HG03196 (cell line): ENCODE measurements around the gene NAP1L4.

Source experiments
- ATAC-seq: cut with Tn5 transposase; IDR thresholded peaks from one replicate; pipeline ENCODE4 v1.9.1; 2021; ENCODE audit not compliant: unreplicated experiment

The NAP1L4 gene

GRCh38 chr11:2995893-2996554 lies 3.9 kb upstream of the NAP1L4 start:
- ATAC-seq: no peak

DNA sequence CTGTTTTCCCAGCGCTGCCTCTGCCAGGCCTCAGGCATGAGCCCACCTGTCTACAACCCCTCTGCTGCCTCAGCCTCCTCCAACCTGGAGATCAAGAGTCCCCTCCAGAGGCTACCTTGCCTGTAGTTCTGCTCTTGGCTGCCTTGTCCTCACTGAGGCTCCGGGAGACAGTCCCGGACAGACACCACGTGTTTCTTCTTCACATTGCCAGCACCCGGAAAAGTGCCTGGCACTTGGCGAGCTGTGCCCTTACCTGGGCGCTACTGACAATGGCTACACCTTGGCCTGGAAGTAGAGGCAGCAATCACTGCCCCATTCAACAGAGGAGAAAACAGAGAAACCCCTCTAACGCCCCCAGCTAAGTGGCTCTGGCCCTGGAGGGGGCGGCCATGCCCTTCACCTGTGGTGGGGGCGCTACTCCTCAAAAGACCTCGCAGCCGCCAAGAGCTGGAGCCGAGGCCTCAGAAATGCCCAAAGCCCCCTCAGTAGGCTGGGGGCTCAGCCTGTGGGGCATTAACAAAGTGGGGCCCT lies 3.0 kb upstream of the NAP1L4 start:
- no peak for ATAC-seq

DNA sequence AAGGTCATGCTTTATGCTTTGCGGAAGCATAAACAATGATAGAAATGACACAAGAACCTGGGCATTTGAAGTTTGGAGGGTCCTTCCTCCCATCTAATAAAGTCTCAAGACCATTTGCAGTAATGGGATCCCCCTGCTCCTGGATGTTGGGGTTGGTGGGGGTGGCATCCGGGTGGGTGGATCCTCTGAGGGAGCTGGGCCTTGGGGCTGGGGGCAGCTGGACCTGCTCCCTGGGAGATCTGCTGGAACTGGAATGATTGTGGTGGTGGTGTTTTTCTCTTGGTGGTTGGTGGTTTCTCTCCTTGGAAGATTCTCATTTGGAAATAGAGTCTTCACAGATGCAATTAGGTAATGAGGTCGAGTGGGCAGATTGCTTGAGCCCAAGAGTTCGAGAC lies 2.2 kb upstream of the NAP1L4 start:
- ATAC-seq: no peak

- no peak for ATAC-seq
Observed at GRCh38 chr11:2992997-2993325, 832 bp upstream of the NAP1L4 start.

DNA sequence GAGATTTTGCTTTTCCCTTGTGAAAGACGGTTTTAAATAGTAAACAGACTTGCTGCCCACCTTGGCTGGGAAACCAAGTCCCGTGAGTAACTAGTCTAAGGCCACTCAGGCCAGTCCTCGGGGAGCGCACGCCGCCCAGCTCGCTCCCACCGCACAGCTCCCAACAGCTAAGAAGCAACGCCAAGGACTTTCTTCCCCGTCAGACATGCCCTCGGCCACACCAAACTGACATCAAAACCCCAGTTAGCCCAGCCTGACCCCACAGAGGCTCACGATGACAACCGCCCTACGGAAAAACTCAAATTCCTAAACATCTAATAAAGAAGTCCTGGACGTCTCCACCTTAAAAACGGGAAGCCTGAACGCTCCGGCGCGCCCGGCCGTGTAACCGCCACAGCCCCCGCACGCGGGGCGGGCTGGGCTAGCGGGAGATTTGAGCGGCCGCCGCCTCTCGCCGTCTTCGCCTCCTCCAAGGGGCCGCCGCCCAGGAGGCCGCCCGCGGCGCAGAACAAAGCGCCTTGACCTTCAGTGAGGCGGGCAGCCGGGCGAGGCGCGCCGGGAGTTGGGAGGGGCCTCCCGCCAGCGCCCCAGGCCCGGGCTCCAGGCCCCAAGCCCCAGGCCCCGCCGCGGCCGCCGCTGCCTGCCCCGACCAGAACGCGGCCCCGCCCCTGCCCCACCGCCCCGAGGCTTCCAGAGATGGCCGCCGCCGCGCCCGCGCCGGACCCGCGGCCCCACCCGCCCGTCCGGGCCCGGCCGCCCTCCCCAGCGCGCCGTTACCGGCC lies 486 bp downstream of the NAP1L4 start:
- ATAC-seq: peak; percentile 33

DNA sequence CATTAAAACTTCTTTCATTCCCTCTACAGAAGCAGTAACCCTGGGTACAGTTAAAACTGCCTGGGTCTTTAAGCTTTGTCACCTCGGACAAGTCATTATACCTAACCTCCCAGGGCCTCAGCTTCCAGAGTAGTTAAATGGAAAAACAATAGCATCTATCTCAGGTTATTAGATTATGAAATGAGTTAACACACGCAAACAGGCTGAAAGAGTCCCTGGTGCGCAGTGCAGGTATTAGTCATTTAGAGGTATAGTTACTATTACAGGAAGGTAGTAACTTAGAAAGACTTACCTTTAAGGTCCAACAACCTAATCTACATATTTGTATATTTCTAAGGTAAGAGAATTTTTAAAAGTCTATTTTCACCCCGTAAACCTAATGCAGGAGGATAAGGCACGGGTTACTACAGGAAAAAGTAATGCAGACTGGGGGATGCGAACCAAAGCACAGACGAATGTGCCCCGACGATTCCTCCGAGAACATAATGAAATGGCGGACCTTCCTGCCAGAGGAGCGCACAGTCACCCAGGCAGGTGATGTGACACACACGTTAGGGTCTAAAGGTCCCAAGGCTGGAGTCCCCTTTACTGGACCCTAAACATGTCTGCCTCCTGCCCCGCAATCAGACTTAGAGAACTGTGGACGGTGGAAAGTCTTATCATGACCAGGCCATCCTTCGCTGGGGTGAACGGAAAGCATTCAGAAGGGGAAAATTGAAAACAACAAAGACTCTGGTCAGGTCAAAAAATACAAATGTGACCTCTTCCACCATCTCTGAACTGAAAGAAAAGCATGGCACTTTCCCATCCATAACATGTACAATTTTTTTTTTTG lies 1.3 kb downstream of the NAP1L4 start:
- no peak for ATAC-seq

- no peak for ATAC-seq
Observed at GRCh38 chr11:2989551-2989950, 2.6 kb downstream of the NAP1L4 start.

- no peak for ATAC-seq
Observed at GRCh38 chr11:2989006-2989405, 3.1 kb downstream of the NAP1L4 start.

- ATAC-seq: no peak
Observed at GRCh38 chr11:2987881-2988861, 4.0 kb downstream of the NAP1L4 start.

GRCh38 chr11:2983908-2984307 lies 8.2 kb downstream of the NAP1L4 start:
- no peak for ATAC-seq

DNA sequence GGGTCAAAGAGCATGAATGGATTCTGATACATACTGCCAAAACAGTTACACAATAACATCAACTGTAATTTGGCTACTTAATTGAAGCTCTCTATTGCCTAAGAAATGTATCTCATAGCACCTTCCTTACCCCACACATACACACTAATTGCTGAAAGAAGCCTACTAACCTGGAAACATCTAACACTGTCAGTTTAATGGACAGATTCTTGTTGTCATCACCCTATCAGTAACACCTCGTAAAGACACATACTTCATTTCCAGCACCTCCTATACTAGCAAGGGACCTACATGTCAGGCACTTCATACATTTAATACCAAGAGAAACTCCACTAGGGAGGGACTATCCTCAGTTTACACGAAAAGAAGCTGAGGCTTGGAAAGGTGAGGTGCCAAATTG lies 9.9 kb downstream of the NAP1L4 start:
- no peak for ATAC-seq

- ATAC-seq: no peak
Observed at GRCh38 chr11:2981130-2981529, 11.0 kb downstream of the NAP1L4 start.

- no peak for ATAC-seq
Observed at GRCh38 chr11:2980168-2980840, 11.8 kb downstream of the NAP1L4 start.

GRCh38 chr11:2977113-2977512 lies 15.0 kb downstream of the NAP1L4 start:
- no peak for ATAC-seq

- ATAC-seq: no peak
Observed at GRCh38 chr11:2976294-2977063, 15.7 kb downstream of the NAP1L4 start.

GRCh38 chr11:2975594-2975993 lies 16.5 kb downstream of the NAP1L4 start:
- ATAC-seq: no peak

GRCh38 chr11:2974272-2974671 lies 17.9 kb downstream of the NAP1L4 start:
- no peak for ATAC-seq

DNA sequence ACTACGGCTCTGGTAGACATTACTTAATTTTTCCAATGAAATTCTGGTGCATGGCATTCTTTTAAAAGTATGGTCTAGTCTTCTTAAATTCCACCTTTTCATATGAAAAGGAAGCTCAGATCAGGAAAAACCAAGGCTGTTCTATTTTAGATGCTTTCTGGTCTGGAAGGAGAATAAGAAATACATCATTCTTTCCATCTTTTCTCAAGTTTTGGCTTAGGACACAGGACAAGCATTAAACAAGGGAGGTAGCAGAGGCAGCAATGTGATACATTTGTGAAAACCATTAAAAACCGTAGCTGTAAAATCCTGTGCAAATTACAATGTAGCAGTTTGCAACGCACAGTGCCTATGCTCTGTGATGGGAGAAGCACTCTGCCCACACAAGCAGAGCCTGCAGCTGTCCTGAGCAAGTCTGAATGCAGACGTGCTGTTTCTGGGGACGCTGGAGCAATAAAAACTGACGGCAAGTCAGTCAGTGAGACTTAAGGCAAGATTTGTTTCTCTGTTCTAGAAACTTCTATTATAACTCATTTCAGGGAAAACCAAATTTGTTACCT lies 23.7 kb downstream of the NAP1L4 start:
- ATAC-seq: no peak

DNA sequence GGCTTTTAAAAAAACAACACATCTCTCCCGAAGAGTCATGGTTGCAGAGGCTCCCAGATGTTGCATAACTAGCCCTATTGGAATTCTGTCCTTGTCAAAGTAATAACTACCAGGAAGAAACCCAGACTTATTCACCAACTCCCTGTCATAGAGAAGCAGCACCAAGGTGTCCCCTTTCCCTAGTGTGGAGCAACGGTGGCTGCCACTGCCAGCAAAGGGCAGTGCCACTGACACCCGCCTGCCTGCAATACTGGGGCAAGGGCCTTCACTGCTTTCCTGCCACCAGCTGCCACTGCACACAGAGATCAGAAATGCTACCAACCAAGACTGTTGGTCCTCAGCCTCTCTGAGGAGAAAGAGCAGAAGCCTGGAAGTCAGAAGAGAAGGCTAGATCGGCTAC lies 27.3 kb downstream of the NAP1L4 start:
- ATAC-seq: no peak
